Tibial artery (tissue), 4 donors: ENCODE results near the gene CTNNA3.

Experiments
- DNase-seq, 2 donors: peaks; one replicate each; pipeline ENCODE4 v3.0.0-alpha.2; 2019
- H3K27ac ChIP-seq, 2 donors: fragments of 200-600 bp; sonication (generic) in 1 of 2; 1 replicate in 1 of 2; 2 replicates in 1 of 2; pipeline ENCODE4 v1.5.1; 2018 to 2019; ENCODE audit warnings: mild to moderate bottlenecking in 1 of 2
- H3K27me3 ChIP-seq, 2 donors: fragments of 200-600 bp; sonication (generic) in 1 of 2; one replicate each; pipeline versions ENCODE4 v1.5.1 to v1.6.0; 2016 to 2019
- H3K36me3 ChIP-seq, 3 donors: fragments of 200-600 bp; sonication (generic) in 2 of 3; one replicate each; pipeline ENCODE4 v1.5.1; 2016 to 2019; ENCODE audit warnings: mild to moderate bottlenecking in 2 of 3
- H3K4me1 ChIP-seq, 4 donors: fragments of 200-600 bp; sonication (generic) in 2 of 4; 1 replicate in 3 of 4; 2 replicates in 1 of 4; pipeline ENCODE4 v1.5.1; 2016 to 2019
- H3K4me3 ChIP-seq, 2 donors: fragments of 200-600 bp; sonication (generic) in 1 of 2; 1 replicate in 1 of 2; 2 replicates in 1 of 2; pipeline ENCODE4 v1.5.1; 2018 to 2019; ENCODE audit warnings: mild to moderate bottlenecking in 2 of 2
- H3K9me3 ChIP-seq, 3 donors: fragments of 200-600 bp; sonication (generic) in 1 of 3; one replicate each; pipeline ENCODE4 v1.5.1; 2016 to 2019
- CTCF ChIP-seq, 2 experiments: fragments of 200-600 bp in 1 of 2; fragments of 450-650 bp in 1 of 2; IDR thresholded peaks; one replicate each; pipeline ENCODE4 v1.5.1; 2017 to 2019; ENCODE audit warnings: antibody characterized with exemption in 2 of 2, mild to moderate bottlenecking in 1 of 2, moderate library complexity in 1 of 2
- intact Hi-C: fragments of 100-400 bp; cut with DNase I; formaldehyde crosslinking; loops from one replicate; pipeline ENCODE4 v1.15.0; 2023; ENCODE audit warnings: low total_unique reads

CTNNA3 gene

GRCh38 chr10:66792441-66792840 lies 903.6 kb downstream of the CTNNA3 start:
- intact Hi-C loops: no loop called here
- no peak overlapping the region for H3K27ac ChIP-seq
- no peak for DNase-seq
- H3K36me3 ChIP-seq: no peaks in the 10 kb centered on the region
- TF ChIP-seq CTCF (IDR thresholded peaks at IDR 0.05): no peak
- no peaks in the 10 kb centered on the region for H3K27me3 ChIP-seq
- H3K4me3 ChIP-seq: no peak overlapping the region
- H3K4me1 ChIP-seq: no peaks in the 10 kb centered on the region
- no peaks in the 10 kb centered on the region for H3K9me3 ChIP-seq

GRCh38 chr10:66788178-66788987 lies 907.6 kb downstream of the CTNNA3 start:
- DNase-seq: no peak
- TF ChIP-seq CTCF (IDR thresholded peaks at IDR 0.05): no peak
- Histone ChIP-seq H3K27ac (no peak overlapping the region), H3K4me1 (no peaks in the 10 kb centered on the region), H3K4me3 (no peak overlapping the region), H3K9me3 (no peaks in the 10 kb centered on the region), H3K27me3 (no peaks in the 10 kb centered on the region), H3K36me3 (no peaks in the 10 kb centered on the region)
- intact Hi-C loops: no loop called here

- intact Hi-C loops: no loop called here
- no peaks in the 10 kb centered on the region for H3K4me1 ChIP-seq
- TF ChIP-seq CTCF (IDR thresholded peaks at IDR 0.05): no peak
- no peak overlapping the region for H3K27ac ChIP-seq
- no peak for DNase-seq
- no peak overlapping the region for H3K4me3 ChIP-seq
- H3K27me3 ChIP-seq: no peaks in the 10 kb centered on the region
- no peaks in the 10 kb centered on the region for H3K9me3 ChIP-seq
- H3K36me3 ChIP-seq: no peaks in the 10 kb centered on the region
Measured at GRCh38 chr10:66786709-66787108, 909.3 kb downstream of the CTNNA3 start.

DNA sequence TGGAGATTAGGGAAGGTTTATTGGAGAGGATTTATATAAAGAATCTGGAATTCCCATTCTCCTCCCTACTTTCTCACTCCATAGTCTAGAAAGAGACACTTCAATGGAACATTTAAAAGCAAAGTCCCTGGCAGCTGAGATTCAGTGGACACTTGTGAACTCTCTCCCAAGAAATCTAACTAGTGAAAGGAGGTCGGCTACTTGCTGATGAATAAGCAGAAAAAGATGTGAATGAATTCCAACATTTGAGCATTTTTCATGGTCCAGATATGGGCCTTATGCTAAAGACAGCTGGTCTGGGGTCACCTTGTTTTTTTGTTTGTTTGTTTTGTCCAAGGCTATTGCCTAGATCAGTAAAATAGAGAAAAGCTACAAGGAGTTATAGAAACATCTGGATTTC lies 911.2 kb downstream of the CTNNA3 start:
- DNase-seq: no peak
- Histone ChIP-seq H3K4me1 (no peaks in the 10 kb centered on the region), H3K4me3 (no peak overlapping the region), H3K9me3 (no peaks in the 10 kb centered on the region), H3K27ac (no peak overlapping the region), H3K27me3 (no peaks in the 10 kb centered on the region), H3K36me3 (no peaks in the 10 kb centered on the region)
- intact Hi-C loops: no loop called here
- no peak for TF ChIP-seq CTCF (IDR thresholded peaks at IDR 0.05)

DNA sequence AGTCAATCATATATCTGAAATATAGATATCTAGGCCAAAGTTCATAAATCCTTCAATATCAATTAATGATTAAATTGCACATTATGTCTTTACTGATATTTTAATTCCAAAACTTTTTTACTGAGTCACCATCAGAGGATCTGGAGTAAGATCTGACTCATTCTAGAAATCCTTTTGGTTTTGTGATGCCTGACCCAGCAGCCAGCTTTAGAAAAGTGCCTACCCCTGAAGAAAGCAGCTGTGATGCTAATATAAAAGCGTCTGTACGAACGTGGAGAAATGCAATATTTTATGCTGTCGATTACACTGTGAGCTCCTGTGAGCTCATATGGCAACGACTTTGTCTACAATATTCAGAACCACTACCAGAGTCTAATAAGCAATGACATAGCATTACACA lies 912.7 kb downstream of the CTNNA3 start:
- Histone ChIP-seq H3K36me3 (no peaks in the 10 kb centered on the region), H3K4me3 (no peak overlapping the region), H3K9me3 (no peaks in the 10 kb centered on the region), H3K27me3 (no peaks in the 10 kb centered on the region), H3K4me1 (no peaks in the 10 kb centered on the region), H3K27ac (no peak overlapping the region)
- intact Hi-C loops: no loop called here
- no peak for DNase-seq
- no peak for TF ChIP-seq CTCF (IDR thresholded peaks at IDR 0.05)
